Measurements from ENCODE around the gene GGA2.

GRCh38 chr16:23523321-23523720 lies 13.0 kb upstream of the GGA2 start:
- TF ChIP-seq CTCF (IDR thresholded peaks at IDR 0.05; ENCODE audit: insufficient read depth, low read length, poor library complexity, severe bottlenecking) (no peak), EZH2phosphoT487 (conservative IDR thresholded peaks at IDR 0.05; ENCODE audit: low read length) (no peak)

Measured in SU-DHL-6 (cell line).